K562 (cell line): Measurements from ENCODE around the gene NISCH. TPM values are rescaled to one million over a fixed set of nuclear protein-coding genes. Genes with fewer than 3 reads are reported as not detected.
A peak's percentile ranks its signal among the peaks of the same experiment; 100 is the strongest.

Experiments
- CXXC5 ChIP-seq: fragments of 250-450 bp; sonication (Bioruptor Pico); IDR thresholded peaks from 2 replicates; pipeline ENCODE4 v1.8.0; 2022; ENCODE audit warnings: inconsistent platforms, mild to moderate bottlenecking, moderate library complexity
- E2F6 ChIP-seq, 2 experiments: IDR thresholded peaks; 2 replicates each; pipeline ENCODE4 v1.6.1; 2011; ENCODE audit warnings: borderline replicate concordance in 1 of 2, control low read depth in 1 of 2, low read depth in 1 of 2, low read length in 1 of 2, mild to moderate bottlenecking in 1 of 2, mixed read lengths in 1 of 2, moderate library complexity in 1 of 2; ENCODE audit not compliant: insufficient read depth in 1 of 2, insufficient read length in 1 of 2, poor library complexity in 1 of 2, severe bottlenecking in 1 of 2; ENCODE audit errors: extremely low read depth in 1 of 2
- EP400 ChIP-seq: fragments of 450-650 bp; IDR thresholded peaks from 2 replicates; pipeline ENCODE4 v1.6.1; 2017; ENCODE audit warnings: antibody characterized with exemption, mild to moderate bottlenecking, moderate library complexity
- HEY1 ChIP-seq: fragments of 250-450 bp; sonication (Bioruptor Pico); IDR thresholded peaks from 2 replicates; pipeline ENCODE4 v1.5.0; 2020; ENCODE audit warnings: mild to moderate bottlenecking, moderate library complexity, borderline replicate concordance
- L3MBTL2 ChIP-seq: fragments of 450-650 bp; IDR thresholded peaks from 2 replicates; pipeline ENCODE4 v1.6.1; 2016; ENCODE audit warnings: mild to moderate bottlenecking, moderate library complexity
- NELFE ChIP-seq: IDR thresholded peaks from 2 replicates; pipeline ENCODE4 v1.6.1; 2011; ENCODE audit warnings: mild to moderate bottlenecking; ENCODE audit not compliant: insufficient read depth, insufficient read length
- NFRKB ChIP-seq: fragments of 450-650 bp; IDR thresholded peaks from 2 replicates; pipeline ENCODE4 v1.6.1; 2016; ENCODE audit warnings: low read depth
- TCF3 ChIP-seq: sonication (generic); formaldehyde crosslinking; IDR thresholded peaks from 2 replicates; pipeline ENCODE4 v1.4.0; 2020; ENCODE audit warnings: mild to moderate bottlenecking, missing genetic modification reagents
- TSHZ1 ChIP-seq: fragments of 250-450 bp; sonication (Bioruptor Pico); IDR thresholded peaks from 2 replicates; pipeline ENCODE4 v1.4.0; 2020; ENCODE audit warnings: mild to moderate bottlenecking, moderate library complexity
- USF2 ChIP-seq: sonication (generic); formaldehyde crosslinking; IDR thresholded peaks from 2 replicates; pipeline ENCODE4 v1.5.0; 2020; ENCODE audit warnings: missing genetic modification reagents
- ZNF311 ChIP-seq: fragments of 250-450 bp; sonication (Bioruptor Pico); IDR thresholded peaks from 2 replicates; pipeline ENCODE4 v1.4.0; 2020; ENCODE audit warnings: mild to moderate bottlenecking, moderate library complexity
- ZNF324 ChIP-seq: fragments of 250-450 bp; sonication (Bioruptor Pico); IDR thresholded peaks from 2 replicates; pipeline ENCODE4 v1.4.0; 2020; ENCODE audit warnings: mild to moderate bottlenecking
- polyA plus RNA-seq, 8 experiments: library from polyadenylated mRNA; depleted of rRNA in 4 of 8; stranded (reverse) in 5 of 8; unstranded in 3 of 8; fragments of >200 nt; fragmentation: Nextera tagmentation in 2 of 8; fragmentation: Illumina TruSeq in 1 of 8; extraction: Ambion mirVana in 2 of 8; extraction: Trizol in 1 of 8; gene quantifications; 2 replicates each; pipeline versions ENCODE4 v1.2.1 to v1.2.3, GENCODE V29; 2011 to 2014; ENCODE audit warnings: inconsistent platforms in 1 of 8, missing spikeins in 1 of 8
- total RNA-seq, 7 experiments: library from RNA; depleted of rRNA in 6 of 7; stranded (reverse); fragments of >200 nt in 6 of 7; fragmentation: Illumina TruSeq in 2 of 7; extraction: Trizol in 2 of 7; gene quantifications; 2 replicates each; pipeline versions ENCODE4 v1.2.1 to v1.2.3, GENCODE V29; 2011 to 2021; ENCODE audit warnings: low replicate concordance in 1 of 7
- TF ChIP-seq, protein P1 (sequence below): fragments of 250-450 bp; sonication (Bioruptor Pico); IDR thresholded peaks from 2 replicates; pipeline ENCODE4 v1.8.0; 2021; ENCODE audit warnings: moderate library complexity, mild to moderate bottlenecking, inconsistent platforms
- TF ChIP-seq, protein P2 (sequence below): IDR thresholded peaks from 3 replicates; pipeline ENCODE4 v1.6.1; 2011; ENCODE audit warnings: borderline replicate concordance, mild to moderate bottlenecking; ENCODE audit not compliant: insufficient read length, insufficient read depth
- TF ChIP-seq, protein P3 (sequence below): fragments of 450-650 bp; IDR thresholded peaks from 2 replicates; pipeline ENCODE4 v1.6.1; 2017; ENCODE audit warnings: antibody characterized with exemption, mild to moderate bottlenecking

Gene NISCH
- total and polyA plus RNA-seq, 9 of the 15 experiments (the other 6 are each of a cell fraction or from before 2014, with no cell fraction given) = 0.44 to 43.5 (median 23.4) TPM

DNA sequence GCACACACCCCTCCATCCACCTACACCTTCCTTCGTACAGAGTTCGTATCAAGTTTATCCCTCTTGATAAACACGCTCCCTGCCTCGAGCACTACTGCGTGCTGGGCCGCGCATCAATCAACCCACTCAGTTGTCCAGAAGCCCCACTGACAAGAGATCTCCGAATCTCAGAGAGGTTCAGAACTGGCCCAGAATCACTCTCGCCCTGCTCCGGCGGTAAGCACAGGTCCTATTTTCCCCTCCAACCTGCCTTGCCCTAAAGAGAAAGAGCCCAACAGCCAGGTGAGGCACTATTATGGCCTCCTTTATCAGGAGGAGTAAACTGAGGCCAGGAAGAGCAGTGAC is 494 bp upstream of the NISCH start (continued):
- TF ChIP-seq NFRKB (peak; percentile 56; the same call in 1 of the 2 replicates), CXXC5 (CRISPR knock-in tag) (no peak), ZNF324 (CRISPR knock-in tag) (no peak), USF2 (no peak), ZNF311 (CRISPR knock-in tag) (no peak), NELFE (no peak), TSHZ1 (CRISPR knock-in tag) (no peak), EP400 (no peak), E2F6 (IDR thresholded peaks at IDR 0.05; ENCODE audit: borderline replicate concordance in 1 of 2, extremely low read depth in 1 of 2, insufficient read depth in 1 of 2, insufficient read length in 1 of 2, low read depth in 1 of 2, low read length in 1 of 2, poor library complexity in 1 of 2, severe bottlenecking in 1 of 2) (peak; percentile 7 to 32), HEY1 (CRISPR knock-in tag) (no peak), L3MBTL2 (peak; percentile 80), TCF3 (CRISPR knock-in tag) (no peak)
- TF ChIP-seq, protein P1, sequence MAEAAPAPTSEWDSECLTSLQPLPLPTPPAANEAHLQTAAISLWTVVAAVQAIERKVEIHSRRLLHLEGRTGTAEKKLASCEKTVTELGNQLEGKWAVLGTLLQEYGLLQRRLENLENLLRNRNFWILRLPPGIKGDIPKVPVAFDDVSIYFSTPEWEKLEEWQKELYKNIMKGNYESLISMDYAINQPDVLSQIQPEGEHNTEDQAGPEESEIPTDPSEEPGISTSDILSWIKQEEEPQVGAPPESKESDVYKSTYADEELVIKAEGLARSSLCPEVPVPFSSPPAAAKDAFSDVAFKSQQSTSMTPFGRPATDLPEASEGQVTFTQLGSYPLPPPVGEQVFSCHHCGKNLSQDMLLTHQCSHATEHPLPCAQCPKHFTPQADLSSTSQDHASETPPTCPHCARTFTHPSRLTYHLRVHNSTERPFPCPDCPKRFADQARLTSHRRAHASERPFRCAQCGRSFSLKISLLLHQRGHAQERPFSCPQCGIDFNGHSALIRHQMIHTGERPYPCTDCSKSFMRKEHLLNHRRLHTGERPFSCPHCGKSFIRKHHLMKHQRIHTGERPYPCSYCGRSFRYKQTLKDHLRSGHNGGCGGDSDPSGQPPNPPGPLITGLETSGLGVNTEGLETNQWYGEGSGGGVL = no peak
- TF ChIP-seq, protein P2, sequence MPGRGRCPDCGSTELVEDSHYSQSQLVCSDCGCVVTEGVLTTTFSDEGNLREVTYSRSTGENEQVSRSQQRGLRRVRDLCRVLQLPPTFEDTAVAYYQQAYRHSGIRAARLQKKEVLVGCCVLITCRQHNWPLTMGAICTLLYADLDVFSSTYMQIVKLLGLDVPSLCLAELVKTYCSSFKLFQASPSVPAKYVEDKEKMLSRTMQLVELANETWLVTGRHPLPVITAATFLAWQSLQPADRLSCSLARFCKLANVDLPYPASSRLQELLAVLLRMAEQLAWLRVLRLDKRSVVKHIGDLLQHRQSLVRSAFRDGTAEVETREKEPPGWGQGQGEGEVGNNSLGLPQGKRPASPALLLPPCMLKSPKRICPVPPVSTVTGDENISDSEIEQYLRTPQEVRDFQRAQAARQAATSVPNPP = no peak
- TF ChIP-seq, protein P3, sequence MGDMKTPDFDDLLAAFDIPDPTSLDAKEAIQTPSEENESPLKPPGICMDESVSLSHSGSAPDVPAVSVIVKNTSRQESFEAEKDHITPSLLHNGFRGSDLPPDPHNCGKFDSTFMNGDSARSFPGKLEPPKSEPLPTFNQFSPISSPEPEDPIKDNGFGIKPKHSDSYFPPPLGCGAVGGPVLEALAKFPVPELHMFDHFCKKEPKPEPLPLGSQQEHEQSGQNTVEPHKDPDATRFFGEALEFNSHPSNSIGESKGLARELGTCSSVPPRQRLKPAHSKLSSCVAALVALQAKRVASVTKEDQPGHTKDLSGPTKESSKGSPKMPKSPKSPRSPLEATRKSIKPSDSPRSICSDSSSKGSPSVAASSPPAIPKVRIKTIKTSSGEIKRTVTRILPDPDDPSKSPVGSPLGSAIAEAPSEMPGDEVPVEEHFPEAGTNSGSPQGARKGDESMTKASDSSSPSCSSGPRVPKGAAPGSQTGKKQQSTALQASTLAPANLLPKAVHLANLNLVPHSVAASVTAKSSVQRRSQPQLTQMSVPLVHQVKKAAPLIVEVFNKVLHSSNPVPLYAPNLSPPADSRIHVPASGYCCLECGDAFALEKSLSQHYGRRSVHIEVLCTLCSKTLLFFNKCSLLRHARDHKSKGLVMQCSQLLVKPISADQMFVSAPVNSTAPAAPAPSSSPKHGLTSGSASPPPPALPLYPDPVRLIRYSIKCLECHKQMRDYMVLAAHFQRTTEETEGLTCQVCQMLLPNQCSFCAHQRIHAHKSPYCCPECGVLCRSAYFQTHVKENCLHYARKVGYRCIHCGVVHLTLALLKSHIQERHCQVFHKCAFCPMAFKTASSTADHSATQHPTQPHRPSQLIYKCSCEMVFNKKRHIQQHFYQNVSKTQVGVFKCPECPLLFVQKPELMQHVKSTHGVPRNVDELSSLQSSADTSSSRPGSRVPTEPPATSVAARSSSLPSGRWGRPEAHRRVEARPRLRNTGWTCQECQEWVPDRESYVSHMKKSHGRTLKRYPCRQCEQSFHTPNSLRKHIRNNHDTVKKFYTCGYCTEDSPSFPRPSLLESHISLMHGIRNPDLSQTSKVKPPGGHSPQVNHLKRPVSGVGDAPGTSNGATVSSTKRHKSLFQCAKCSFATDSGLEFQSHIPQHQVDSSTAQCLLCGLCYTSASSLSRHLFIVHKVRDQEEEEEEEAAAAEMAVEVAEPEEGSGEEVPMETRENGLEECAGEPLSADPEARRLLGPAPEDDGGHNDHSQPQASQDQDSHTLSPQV = peak; percentile 63
